Kidney epithelial cell (primary cell): ENCODE results near the gene ETDA. TPM values are rescaled to one million over a fixed set of nuclear protein-coding genes. Genes with fewer than 3 reads are reported as not detected.
A peak's percentile ranks its signal among the peaks of the same experiment; 100 is the strongest.
"Not testable (repeated sequence)": the region's sequence is repeated elsewhere in the genome, so short reads cannot be mapped to it uniquely, and the experiment has no call there.

ENCODE experiments used
- DNase-seq: peaks from one replicate; pipeline ENCODE4 v3.0.0-alpha.2; 2010; ENCODE audit warnings: low read depth
- H3K27me3 ChIP-seq: 2 replicates; pipeline ENCODE4 v1.6.0; 2011; ENCODE audit warnings: low read length; ENCODE audit not compliant: control insufficient read depth, insufficient read depth
- H3K36me3 ChIP-seq: 2 replicates; pipeline ENCODE4 v1.5.1; 2011; ENCODE audit warnings: low read length; ENCODE audit not compliant: control insufficient read depth, insufficient read depth
- H3K4me3 ChIP-seq: 2 replicates; pipeline ENCODE4 v1.5.1; 2011; ENCODE audit warnings: low read depth, mild to moderate bottlenecking, control low read depth, low read length
- CTCF ChIP-seq: IDR thresholded peaks from 2 replicates; pipeline ENCODE4 v1.5.1; 2011; ENCODE audit warnings: mild to moderate bottlenecking, moderate library complexity, low read length, control low read depth, inconsistent platforms; ENCODE audit not compliant: insufficient read depth, poor library complexity, severe bottlenecking
- total RNA-seq: library from RNA; depleted of rRNA; stranded (reverse); fragments of >200 nt; gene quantifications from 2 replicates; pipeline ENCODE4 v1.2.3, GENCODE V29; 2015

Gene ETDA
- total RNA-seq, result not detected in 2 replicates

- H3K36me3 ChIP-seq, H3K4me3 ChIP-seq, H3K27me3 ChIP-seq, DNase-seq: not testable (repeated sequence)
Measured at GRCh38 chrX:135252011-135252518, at the start of gene ETDA. ETDA (plus strand) TSS chrX:135252061; CDS start chrX:135253277, 1,216 bp downstream.

- DNase-seq, H3K27me3 ChIP-seq, H3K4me3 ChIP-seq, H3K36me3 ChIP-seq: not testable (repeated sequence)
- TF ChIP-seq CTCF, result peak; percentile 11
Measured at GRCh38 chrX:135206427-135206826, 45.4 kb upstream of the ETDA start.

GRCh38 chrX:135213200-135213844 is 38.5 kb upstream of the ETDA start:
- no peak for DNase-seq
- no peaks in the 10 kb centered on the region for H3K27me3 ChIP-seq
- no peaks in the 10 kb centered on the region for H3K36me3 ChIP-seq
- no peak for TF ChIP-seq CTCF
- H3K4me3 ChIP-seq, result no peak overlapping the region

- H3K4me3 ChIP-seq, DNase-seq, H3K27me3 ChIP-seq, H3K36me3 ChIP-seq: not testable (repeated sequence)
Measured at GRCh38 chrX:135245989-135246388, 5.9 kb upstream of the ETDA start.

GRCh38 chrX:135256087-135256684 is 4.3 kb downstream of the ETDA start:
- H3K36me3 ChIP-seq, H3K27me3 ChIP-seq, H3K4me3 ChIP-seq, DNase-seq: not testable (repeated sequence)

GRCh38 chrX:135256923-135257322 is 5.1 kb downstream of the ETDA start:
- Histone ChIP-seq H3K36me3 (no peaks in the 10 kb centered on the region), H3K27me3 (no peaks in the 10 kb centered on the region), H3K4me3 (no peak overlapping the region)
- DNase-seq, result no peak
- TF ChIP-seq CTCF, result no peak

GRCh38 chrX:135257469-135257868 is 5.6 kb downstream of the ETDA start:
- DNase-seq, result no peak
- Histone ChIP-seq H3K4me3 (no peak overlapping the region), H3K27me3 (no peaks in the 10 kb centered on the region), H3K36me3 (no peaks in the 10 kb centered on the region)
- TF ChIP-seq CTCF, result no peak

- not testable (repeated sequence) for H3K27me3 ChIP-seq, H3K4me3 ChIP-seq, H3K36me3 ChIP-seq, DNase-seq
Measured at GRCh38 chrX:135260976-135261375, 9.1 kb downstream of the ETDA start.

GRCh38 chrX:135263376-135263775 is 11.5 kb downstream of the ETDA start:
- H3K36me3 ChIP-seq, H3K27me3 ChIP-seq, H3K4me3 ChIP-seq, DNase-seq: not testable (repeated sequence)
